Measurements from ENCODE around the gene FKBP8. TPM values are rescaled to one million over a fixed set of nuclear protein-coding genes. Genes with fewer than 3 reads are reported as not detected.

FKBP8 gene
- total RNA-seq, 1 donor from 2014 or later = 175 TPM

DNA sequence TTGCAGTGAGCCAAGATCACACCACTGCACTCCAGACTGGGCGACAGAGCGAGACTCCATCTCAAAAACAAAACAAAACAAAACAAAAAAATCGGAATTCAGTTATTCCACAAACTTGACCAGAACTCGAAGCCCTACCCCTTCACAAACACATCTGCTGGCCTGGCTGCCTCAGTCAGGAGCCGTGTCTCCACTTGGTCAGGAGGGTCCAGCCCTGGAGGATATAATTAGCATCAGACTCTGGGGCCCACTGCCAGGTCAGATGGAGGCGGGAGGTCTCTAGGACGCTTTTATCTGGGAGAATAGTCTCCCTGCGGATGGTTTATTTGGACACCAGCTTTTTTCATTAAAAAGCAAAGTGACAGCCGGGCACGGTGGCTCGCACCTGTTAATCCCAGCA lies 29.5 kb downstream of the FKBP8 start:
- Mint-ChIP-seq H3K27me3 (ENCODE audit: low read depth) (no peaks in the 10 kb centered on the region), H3K9me3 (no peaks in the 10 kb centered on the region), H3K27ac (ENCODE audit: unreplicated experiment) (no peak overlapping the region), H3K36me3 (ENCODE audit: low read depth) (no peaks in the 10 kb centered on the region), H3K4me1 (peaks cover 18% of the 10 kb centered on the region), H3K4me3 (no peak overlapping the region)
- DNase-seq (ENCODE audit: low read depth, low spot score) = no peak
- TF ChIP-seq, protein P1, sequence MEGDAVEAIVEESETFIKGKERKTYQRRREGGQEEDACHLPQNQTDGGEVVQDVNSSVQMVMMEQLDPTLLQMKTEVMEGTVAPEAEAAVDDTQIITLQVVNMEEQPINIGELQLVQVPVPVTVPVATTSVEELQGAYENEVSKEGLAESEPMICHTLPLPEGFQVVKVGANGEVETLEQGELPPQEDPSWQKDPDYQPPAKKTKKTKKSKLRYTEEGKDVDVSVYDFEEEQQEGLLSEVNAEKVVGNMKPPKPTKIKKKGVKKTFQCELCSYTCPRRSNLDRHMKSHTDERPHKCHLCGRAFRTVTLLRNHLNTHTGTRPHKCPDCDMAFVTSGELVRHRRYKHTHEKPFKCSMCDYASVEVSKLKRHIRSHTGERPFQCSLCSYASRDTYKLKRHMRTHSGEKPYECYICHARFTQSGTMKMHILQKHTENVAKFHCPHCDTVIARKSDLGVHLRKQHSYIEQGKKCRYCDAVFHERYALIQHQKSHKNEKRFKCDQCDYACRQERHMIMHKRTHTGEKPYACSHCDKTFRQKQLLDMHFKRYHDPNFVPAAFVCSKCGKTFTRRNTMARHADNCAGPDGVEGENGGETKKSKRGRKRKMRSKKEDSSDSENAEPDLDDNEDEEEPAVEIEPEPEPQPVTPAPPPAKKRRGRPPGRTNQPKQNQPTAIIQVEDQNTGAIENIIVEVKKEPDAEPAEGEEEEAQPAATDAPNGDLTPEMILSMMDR (conservative IDR thresholded peaks at IDR 0.05) = no peak

DNA sequence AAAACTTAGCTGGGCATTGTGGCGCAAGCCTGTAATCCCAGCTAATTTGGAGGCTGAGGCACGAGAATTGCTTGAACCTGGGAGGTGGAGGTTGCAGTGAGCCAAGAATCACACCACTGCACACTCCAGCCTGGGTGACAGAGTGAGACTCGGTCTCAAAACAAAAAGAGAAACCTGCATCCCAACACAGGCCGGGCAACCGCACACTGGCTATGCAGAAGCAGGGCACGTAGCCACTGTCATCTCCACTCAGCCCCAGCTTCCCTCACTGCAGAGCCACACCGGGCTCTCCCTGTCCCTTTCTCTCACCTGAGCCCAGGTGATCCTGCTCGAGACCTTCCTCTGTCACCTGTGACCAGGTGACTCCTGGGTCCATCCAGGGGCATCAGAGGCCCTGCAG lies 33.2 kb downstream of the FKBP8 start:
- Mint-ChIP-seq H3K4me1 (peaks cover 33% of the 10 kb centered on the region), H3K27me3 (ENCODE audit: low read depth) (no peaks in the 10 kb centered on the region), H3K9me3 (no peaks in the 10 kb centered on the region), H3K4me3 (no peak overlapping the region), H3K36me3 (ENCODE audit: low read depth) (no peaks in the 10 kb centered on the region), H3K27ac (ENCODE audit: unreplicated experiment) (no peak overlapping the region)
- DNase-seq (ENCODE audit: low read depth, low spot score) = no peak
- TF ChIP-seq, protein P1 (conservative IDR thresholded peaks at IDR 0.05) = no peak

DNA sequence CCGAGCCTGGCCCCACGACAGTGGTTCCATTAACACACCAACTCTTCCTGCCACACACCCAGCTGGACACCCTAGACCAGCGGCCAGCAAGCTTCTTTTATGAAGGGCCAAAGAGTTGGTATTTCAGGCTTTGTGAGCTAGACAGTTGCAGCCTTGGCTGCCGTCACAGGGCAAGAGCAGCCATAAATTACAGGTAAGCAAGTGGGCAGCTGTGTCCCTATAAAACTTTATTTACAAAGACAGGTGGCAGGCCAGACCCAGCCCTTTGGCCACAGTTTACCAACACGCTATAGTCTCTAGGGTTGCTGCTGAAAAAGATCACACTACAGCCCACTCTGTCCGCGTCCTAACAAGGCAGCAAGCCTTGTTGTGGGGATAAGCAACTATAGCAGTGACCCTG lies 34.8 kb downstream of the FKBP8 start:
- no peak overlapping the region for H3K27ac Mint-ChIP-seq (ENCODE audit: unreplicated experiment)
- no peaks in the 10 kb centered on the region for H3K36me3 Mint-ChIP-seq (ENCODE audit: low read depth)
- TF ChIP-seq, protein P1 (conservative IDR thresholded peaks at IDR 0.05) = no peak
- DNase-seq (ENCODE audit: low read depth, low spot score) = no peak
- H3K4me1 Mint-ChIP-seq = peaks cover 25% of the 10 kb centered on the region
- H3K4me3 Mint-ChIP-seq = no peak overlapping the region
- H3K27me3 Mint-ChIP-seq (ENCODE audit: low read depth) = no peaks in the 10 kb centered on the region
- no peaks in the 10 kb centered on the region for H3K9me3 Mint-ChIP-seq

DNA sequence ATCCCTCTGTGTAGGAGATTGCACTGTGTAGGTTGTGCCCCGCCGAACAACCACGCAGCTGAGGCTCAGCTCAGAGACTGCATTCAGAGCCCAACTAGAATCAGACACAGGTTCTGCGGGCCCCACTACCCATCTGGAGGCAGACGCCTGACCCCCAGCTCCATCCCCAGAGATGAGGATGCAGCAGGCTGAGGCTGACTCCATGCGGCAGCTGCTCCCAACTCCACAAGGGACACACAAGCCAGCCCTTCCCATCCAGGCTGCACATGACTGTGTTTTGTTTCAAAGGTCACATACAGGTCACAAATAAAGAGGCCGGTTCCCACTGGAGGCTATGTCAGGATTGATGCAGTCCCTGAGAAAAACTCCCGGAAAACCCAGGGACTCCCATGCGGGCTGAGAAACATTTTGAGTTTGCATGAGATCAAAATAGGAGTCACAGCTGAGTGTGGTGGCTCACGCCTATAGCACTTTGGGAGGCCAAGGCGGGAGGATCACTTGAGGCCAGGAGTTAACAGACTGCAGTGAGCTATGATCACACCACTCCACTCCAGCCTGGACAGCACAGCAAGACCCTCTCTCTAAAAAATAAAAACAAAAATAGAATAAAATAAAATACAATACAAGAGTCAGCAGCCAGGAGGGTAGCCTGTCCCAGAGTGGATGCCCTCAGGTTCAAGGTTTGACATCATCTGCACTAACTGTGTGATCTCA lies 35.5 kb downstream of the FKBP8 start:
- H3K27ac Mint-ChIP-seq (ENCODE audit: unreplicated experiment) = no peak overlapping the region
- H3K36me3 Mint-ChIP-seq (ENCODE audit: low read depth) = no peaks in the 10 kb centered on the region
- no peak overlapping the region for H3K4me3 Mint-ChIP-seq
- H3K27me3 Mint-ChIP-seq (ENCODE audit: low read depth) = no peaks in the 10 kb centered on the region
- no peaks in the 10 kb centered on the region for H3K9me3 Mint-ChIP-seq
- peaks cover 20% of the 10 kb centered on the region for H3K4me1 Mint-ChIP-seq
- no peak for DNase-seq (ENCODE audit: low read depth, low spot score)
- TF ChIP-seq, protein P1 (conservative IDR thresholded peaks at IDR 0.05) = no peak

DNA sequence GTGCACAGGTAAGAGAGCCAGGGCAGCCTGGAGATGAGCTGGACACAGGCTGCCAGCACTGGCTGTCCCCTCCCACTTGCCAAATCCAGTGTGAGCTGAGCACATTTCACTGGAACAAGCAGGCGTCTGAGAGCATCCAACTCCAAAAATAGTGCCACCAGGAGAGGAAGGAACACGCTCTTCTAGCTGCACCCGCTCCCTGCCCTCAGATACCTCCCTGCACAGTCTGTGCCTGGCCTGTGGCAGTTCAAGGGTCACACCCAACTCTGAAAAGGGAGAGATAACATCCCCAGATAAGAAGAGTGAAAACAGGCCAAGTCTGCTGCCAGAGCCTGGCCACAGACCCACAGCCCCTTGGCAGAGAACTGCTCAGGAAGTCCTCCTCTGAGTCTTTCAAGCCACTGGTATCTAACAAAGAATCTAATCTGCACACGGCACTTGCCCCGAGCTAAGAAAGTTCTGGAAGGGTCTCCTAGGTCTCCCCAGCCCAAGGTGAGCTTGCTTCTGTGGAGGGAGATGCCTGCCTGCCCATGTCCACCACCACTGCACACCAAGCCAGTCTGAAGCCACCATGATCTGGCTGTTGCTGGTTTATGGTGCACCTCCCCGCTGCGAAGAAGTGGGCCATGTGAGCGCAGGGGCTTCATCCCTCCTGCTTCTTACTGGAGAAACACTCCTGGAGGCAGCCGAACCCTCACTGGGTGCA lies 36.2 kb downstream of the FKBP8 start:
- Mint-ChIP-seq H3K4me1 (peaks cover 20% of the 10 kb centered on the region), H3K36me3 (ENCODE audit: low read depth) (no peaks in the 10 kb centered on the region), H3K4me3 (no peak overlapping the region), H3K9me3 (no peaks in the 10 kb centered on the region), H3K27ac (ENCODE audit: unreplicated experiment) (no peak overlapping the region), H3K27me3 (ENCODE audit: low read depth) (no peaks in the 10 kb centered on the region)
- no peak for DNase-seq (ENCODE audit: low read depth, low spot score)
- TF ChIP-seq, protein P1 (conservative IDR thresholded peaks at IDR 0.05) = no peak

All from neural crest cell (in vitro differentiated cells).